GM12878 (cell line): ENCODE measurements around the gene ARHGAP22.

Experiments used
- BCL3 ChIP-seq: IDR thresholded peaks from 2 replicates; pipeline ENCODE4 v1.6.1; 2011; ENCODE audit warnings: borderline replicate concordance, low read depth, mild to moderate bottlenecking, moderate library complexity, low read length; ENCODE audit not compliant: insufficient read depth, poor library complexity, severe bottlenecking
- CEBPB ChIP-seq, 2 experiments: fragments of 150-350 bp in 1 of 2; IDR thresholded peaks; 2 replicates each; pipeline ENCODE4 v1.6.1; 2012 to 2014; ENCODE audit warnings: low read depth in 2 of 2, low read length in 2 of 2, borderline replicate concordance in 1 of 2, inconsistent platforms in 1 of 2
- CHD2 ChIP-seq: IDR thresholded peaks from 2 replicates; pipeline ENCODE4 v1.6.1; 2011; ENCODE audit warnings: low read depth, low read length, improper control_type of control experiment, borderline replicate concordance
- CREB1 ChIP-seq: IDR thresholded peaks from 2 replicates; pipeline ENCODE4 v1.6.1; 2012; ENCODE audit warnings: low read depth, mild to moderate bottlenecking, inconsistent platforms
- CTCF ChIP-seq, 3 experiments: IDR thresholded peaks in 2 of 3; conservative IDR thresholded peaks in 1 of 3; 2 replicates each; pipeline ENCODE4 v1.5.1; 2011; ENCODE audit warnings: low read depth in 3 of 3, low read length in 3 of 3, mild to moderate bottlenecking in 3 of 3, control low read depth in 2 of 3, moderate library complexity in 2 of 3, inconsistent platforms in 1 of 3, mixed read lengths in 1 of 3; ENCODE audit not compliant: control insufficient read depth in 2 of 3, insufficient read depth in 1 of 3; ENCODE audit errors: extremely low read depth in 1 of 3
- MEF2A ChIP-seq: IDR thresholded peaks from 2 replicates; pipeline ENCODE4 v1.6.1; 2011; ENCODE audit warnings: low read depth, mild to moderate bottlenecking, low read length, moderate library complexity; ENCODE audit not compliant: insufficient read depth
- POLR2A ChIP-seq: IDR thresholded peaks from 2 replicates; pipeline ENCODE4 v1.6.1; 2011; ENCODE audit warnings: low read depth, mild to moderate bottlenecking, low read length
- POLR2AphosphoS5 ChIP-seq: IDR thresholded peaks from 2 replicates; pipeline ENCODE4 v1.6.1; 2011; ENCODE audit warnings: mild to moderate bottlenecking, low read length, inconsistent platforms
- RELA ChIP-seq: fragments of 450-650 bp; IDR thresholded peaks from 2 replicates; pipeline ENCODE4 v1.8.0; 2014; ENCODE audit warnings: borderline replicate concordance; ENCODE audit not compliant: partially characterized antibody
- REST ChIP-seq: IDR thresholded peaks from 2 replicates; pipeline ENCODE4 v1.6.1; 2012; ENCODE audit warnings: mild to moderate bottlenecking, low read depth, low read length
- SREBF2 ChIP-seq: IDR thresholded peaks from 2 replicates; pipeline ENCODE4 v1.6.1; 2012; ENCODE audit warnings: mild to moderate bottlenecking, low read length
- TCF12 ChIP-seq: IDR thresholded peaks from 2 replicates; pipeline ENCODE4 v1.6.1; 2011; ENCODE audit warnings: low read depth, mild to moderate bottlenecking, low read length
- USF2 ChIP-seq: IDR thresholded peaks from 2 replicates; pipeline ENCODE4 v1.6.1; 2011; ENCODE audit warnings: low read depth, low read length, improper control_type of control experiment, borderline replicate concordance

DNA sequence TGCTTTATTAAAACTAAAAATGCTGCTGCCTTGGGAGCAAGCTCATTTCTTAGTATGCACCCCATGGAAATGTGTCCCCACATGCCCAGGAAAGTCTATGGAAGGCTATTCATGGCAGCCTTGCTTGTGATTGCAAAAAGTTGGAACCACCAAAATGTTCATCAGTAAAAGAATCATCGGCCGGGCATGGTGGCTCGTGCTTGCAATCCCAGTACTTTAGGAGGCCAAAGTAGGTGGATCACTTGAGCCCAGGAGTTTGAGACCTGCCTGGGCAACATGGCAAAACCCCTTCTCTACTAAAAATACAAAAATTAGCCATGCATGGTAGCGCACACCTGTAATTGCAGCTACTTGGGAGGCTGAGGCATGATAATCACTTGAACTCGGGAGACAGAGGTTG is 79.8 kb downstream of the ARHGAP22 start:
- TF ChIP-seq CEBPB (IDR thresholded peaks at IDR 0.05; ENCODE audit: borderline replicate concordance in 1 of 2, low read depth in 2 of 2, low read length in 2 of 2) (no peak), CHD2 (no peak), CTCF (IDR thresholded peaks at IDR 0.05 in 2 of 3, conservative IDR thresholded peaks at IDR 0.05 in 1 of 3; ENCODE audit: control insufficient read depth in 2 of 3, extremely low read depth in 1 of 3, insufficient read depth in 1 of 3, low read depth in 3 of 3, low read length in 3 of 3) (no peak), MEF2A (no peak), TCF12 (no peak), SREBF2 (no peak), USF2 (no peak), CREB1 (no peak), POLR2AphosphoS5 (no peak), POLR2A (no peak), REST (no peak), BCL3 (no peak), RELA (no peak)
